Measurements from ENCODE around the gene SKIL. TPM values are rescaled to one million over a fixed set of nuclear protein-coding genes. Genes with fewer than 3 reads are reported as not detected.
A peak's percentile ranks its signal among the peaks of the same experiment; 100 is the strongest.

SKIL gene
- total RNA-seq, 1 experiment from 2014 or later = 94.2 TPM

GRCh38 chr3:170355738-170356595, 1.5 kb upstream of the SKIL start:
- H3K4me1 ChIP-seq (ENCODE audit: control insufficient read depth, insufficient read depth, low read length) = peaks cover 34% of the 10 kb centered on the region
- H3K27ac ChIP-seq (ENCODE audit: low read length) = peak overlapping the region; percentile 99
- intact Hi-C loops (cut with micrococcal nuclease; ENCODE audit: unreplicated experiment) = loop anchor here (2.0 kb wide), 1 partner anchor 45 kb away; no protein-coding TSS in a partner anchor
- ATAC-seq = no peak
- peaks cover 6% of the 10 kb centered on the region; the same call in 1 of the 2 replicates for H3K36me3 ChIP-seq (ENCODE audit: control insufficient read depth, insufficient read depth, low read length)
- ChIA-PET CTCF (interaction anchor here (0.8 kb wide), 1 partner anchor 133 kb away, joined by 3 read pairs; no protein-coding TSS in a partner anchor), POLR2A (no interaction called here)
- in situ Hi-C loops (cut with HindIII; ENCODE audit: low pct_unique_long_range_greater_than_20kb, low sequenced_read_pairs) = no loop called here
- H3K27me3 ChIP-seq (ENCODE audit: control insufficient read depth, insufficient read depth, low read length) = no peaks in the 10 kb centered on the region
- H3K4me3 ChIP-seq (ENCODE audit: low read depth in 2 of 2, low read length in 2 of 2) = peak overlapping the region; percentile 60 to 87
- TSS peak; percentile 99 for BruUV-seq (replicated peaks)
- DNase-seq (ENCODE audit: low read depth, low spot score) = no peak
- H3K9me3 ChIP-seq (ENCODE audit: control insufficient read depth, insufficient read depth, low read depth, low read length) = no peaks in the 10 kb centered on the region
- TF ChIP-seq REST (IDR thresholded peaks at IDR 0.05; ENCODE audit: insufficient read depth in 1 of 2, low read depth in 2 of 2, low read length in 1 of 2) = no peak
- TF ChIP-seq CTCF (IDR thresholded peaks at IDR 0.05) = no peak
- no peak for TF ChIP-seq POLR2AphosphoS5 (IDR thresholded peaks at IDR 0.05; ENCODE audit: low read depth, low read length)
- no peak for TF ChIP-seq SIN3A (IDR thresholded peaks at IDR 0.05; ENCODE audit: borderline replicate concordance, insufficient read depth, low read depth, low read length)
- TF ChIP-seq TCF7L2 (IDR thresholded peaks at IDR 0.05; ENCODE audit: low read depth, low read length) = no peak

- in situ Hi-C loops (cut with HindIII; ENCODE audit: low pct_unique_long_range_greater_than_20kb, low sequenced_read_pairs) = no loop called here
- DNase-seq (ENCODE audit: low read depth, low spot score) = no peak
These were observed 829 bp upstream of the SKIL start for GRCh38 chr3:170356596-170357175.

More at GRCh38 chr3:170356596-170357175, 829 bp upstream of the SKIL start:
- Histone ChIP-seq H3K36me3 (ENCODE audit: control insufficient read depth, insufficient read depth, low read length) (peaks cover 6% of the 10 kb centered on the region; the same call in 1 of the 2 replicates), H3K27ac (ENCODE audit: low read length) (peak overlapping the region; percentile 99), H3K9me3 (ENCODE audit: control insufficient read depth, insufficient read depth, low read depth, low read length) (no peaks in the 10 kb centered on the region), H3K27me3 (ENCODE audit: control insufficient read depth, insufficient read depth, low read length) (no peaks in the 10 kb centered on the region), H3K4me1 (ENCODE audit: control insufficient read depth, insufficient read depth, low read length) (peaks cover 36% of the 10 kb centered on the region), H3K4me3 (ENCODE audit: low read depth in 2 of 2, low read length in 2 of 2) (peak overlapping the region; percentile 60 to 87)
- CTCF ChIA-PET = interaction anchor here (0.6 to 0.9 kb wide), 4 partner anchors 20 to 55 kb away, joined by 3 to 6 read pairs (median 5); no protein-coding TSS in a partner anchor
- POLR2A ChIA-PET = interaction anchor here (0.6 to 1.0 kb wide), 5 partner anchors 134 to 587 kb away, joined by 3 to 6 read pairs (median 3); partner anchors contain the start of genes ACTRT3 and PRKCI
- no TSS peak for BruUV-seq (replicated peaks)
- ATAC-seq = peak; percentile 73; the same call in 1 of the 2 replicates
- TF ChIP-seq CTCF (IDR thresholded peaks at IDR 0.05) (no peak), SIN3A (IDR thresholded peaks at IDR 0.05; ENCODE audit: borderline replicate concordance, insufficient read depth, low read depth, low read length) (peak; percentile 37; the same call in 1 of the 2 replicates), POLR2AphosphoS5 (IDR thresholded peaks at IDR 0.05; ENCODE audit: low read depth, low read length) (peak; percentile 87)
- intact Hi-C loops (cut with micrococcal nuclease; ENCODE audit: unreplicated experiment) = loop anchor here (2.0 kb wide), 1 partner anchor 46 kb away; no protein-coding TSS in a partner anchor
